Muscle of back (tissue), 13 donors: ENCODE measurements around the gene TBC1D10A. TPM values are rescaled to one million over a fixed set of nuclear protein-coding genes. Genes with fewer than 3 reads are reported as not detected.

ENCODE experiments used
- DNase-seq, 3 donors: peaks; one replicate each; pipeline versions ENCODE4 v3.0.0 to v3.0.0-alpha.2; 2013
- long read RNA-seq, 9 donors: transcript quantifications; one replicate each; lab custom pipeline, GENCODE V29; 2026
- polyA plus RNA-seq, 10 donors: library from polyadenylated mRNA; unstranded; fragments of 120-200 nt; gene quantifications; one replicate each; pipeline ENCODE4 v1.2.1, GENCODE V29; 2013; ENCODE audit not compliant: insufficient read length in 10 of 10

TBC1D10A gene
- polyA plus RNA-seq, result 1 to 10 TPM; 5.0 to 9.5 (median 7.0) TPM
- long read RNA-seq, donor 1, partial matches to known transcripts, result 0 of 3 reads
- long read RNA-seq, donor 1, other reads (novel, unspliced or antisense), result 0 of 3 reads
- long read RNA-seq, donor 2, partial matches to known transcripts, result 0 of 3 reads
- long read RNA-seq, donor 2, other reads (novel, unspliced or antisense), result 0 of 3 reads
- long read RNA-seq, donor 3, result 0 reads
- long read RNA-seq, donor 4, transcript TBC1D10A-201 (9 exons, 2,077 nt), result major isoform, 6 of 6 reads
- long read RNA-seq, donor 4, partial matches to known transcripts, result 0 of 6 reads
- long read RNA-seq, donor 4, other reads (novel, unspliced or antisense), result 0 of 6 reads
- long read RNA-seq, donor 5, partial matches to known transcripts, result 0 of 2 reads
- long read RNA-seq, donor 5, other reads (novel, unspliced or antisense), result 0 of 2 reads
- long read RNA-seq, donor 6, transcript TBC1D10A-201 (9 exons, 2,077 nt), result major isoform, 5 of 5 reads
- long read RNA-seq, donor 6, partial matches to known transcripts, result 0 of 5 reads
- long read RNA-seq, donor 6, other reads (novel, unspliced or antisense), result 0 of 5 reads
- long read RNA-seq, donor 7, partial matches to known transcripts, result 0 of 2 reads
- long read RNA-seq, donor 7, other reads (novel, unspliced or antisense), result 0 of 2 reads
- long read RNA-seq, donor 8, partial matches to known transcripts, result 0 of 5 reads
- long read RNA-seq, donor 8, other reads (novel, unspliced or antisense), result 0 of 5 reads
- long read RNA-seq, donor 9, result 0 reads

GRCh38 chr22:30326706-30327362 is at the start of gene TBC1D10A:
TBC1D10A (minus strand) TSS chr22:30326941; CDS start chr22:30326881, 60 bp downstream.
- DNase-seq, result peak; percentile 91 to 95 (median 93)

- no peak for DNase-seq
Measured at GRCh38 chr22:30375312-30375849, 48.6 kb upstream of the TBC1D10A start.

- no peak for DNase-seq
Measured at GRCh38 chr22:30373331-30374325, 46.9 kb upstream of the TBC1D10A start.

GRCh38 chr22:30372915-30373314 is 46.2 kb upstream of the TBC1D10A start:
- no peak for DNase-seq

GRCh38 chr22:30371981-30372380 is 45.2 kb upstream of the TBC1D10A start:
- DNase-seq, result no peak

GRCh38 chr22:30371321-30371720 is 44.6 kb upstream of the TBC1D10A start:
- DNase-seq, result no peak

GRCh38 chr22:30370641-30371230 is 44.0 kb upstream of the TBC1D10A start:
- no peak for DNase-seq

- DNase-seq, result no peak
Measured at GRCh38 chr22:30368420-30368819, 41.7 kb upstream of the TBC1D10A start.

GRCh38 chr22:30365891-30366290 is 39.1 kb upstream of the TBC1D10A start:
- no peak for DNase-seq

GRCh38 chr22:30362651-30363281 is 36.0 kb upstream of the TBC1D10A start:
- no peak for DNase-seq

- DNase-seq, result no peak
Measured at GRCh38 chr22:30361916-30362650, 35.3 kb upstream of the TBC1D10A start.

GRCh38 chr22:30358541-30358940 is 31.8 kb upstream of the TBC1D10A start:
- no peak for DNase-seq

- no peak for DNase-seq
Measured at GRCh38 chr22:30357650-30358215, 31.0 kb upstream of the TBC1D10A start.

- peak in 1 of 3 donors; percentile 5 for DNase-seq
Measured at GRCh38 chr22:30357236-30357570, 30.5 kb upstream of the TBC1D10A start.

GRCh38 chr22:30356449-30357235 is 29.9 kb upstream of the TBC1D10A start, which contains the start of the genes CCDC157 and SF3A1:
CCDC157 (plus strand) TSS chr22:30357007; CDS start chr22:30366001, 8,994 bp downstream.
SF3A1 (minus strand) TSS chr22:30356894; CDS start chr22:30356792, 102 bp downstream.
- DNase-seq, result peak; percentile 87 to 97 (median 94)

GRCh38 chr22:30354644-30355043 is 27.9 kb upstream of the TBC1D10A start:
- no peak for DNase-seq

- DNase-seq, result no peak
Measured at GRCh38 chr22:30351226-30351625, 24.5 kb upstream of the TBC1D10A start.

- no peak for DNase-seq
Measured at GRCh38 chr22:30348809-30349208, 22.1 kb upstream of the TBC1D10A start.
